Heart left ventricle (tissue), 13 donors: Measurements from ENCODE around the gene BICDL1.

ENCODE experiments used
- CTCF ChIP-seq, 12 donors: fragments of 200-600 bp; sonication (generic) in 4 of 12; IDR thresholded peaks; one replicate each; pipeline versions ENCODE4 v1.5.0 to v1.8.0; 2018 to 2022; ENCODE audit warnings: antibody characterized with exemption in 12 of 12, mild to moderate bottlenecking in 5 of 12
- POLR2A ChIP-seq, 2 donors: fragments of 450-650 bp; IDR thresholded peaks; one replicate each; pipeline ENCODE4 v1.6.1; 2017; ENCODE audit warnings: antibody characterized with exemption in 2 of 2, mild to moderate bottlenecking in 2 of 2, moderate library complexity in 2 of 2
- donor health status: ischemic (EF 13 %, LVEDD 7.1; RV severe dilation, severe dysfunction).
- donor health status: DM: no; HTN: yes; CAD: no.
- donor health status: DM: no; HTN: no; CAD: no.
- donor health status: ischemic (EF 25% LVEDD 6.9; RV normal size, moderate dysfunction).
- donor health status: ischemic (EF 25% LVEDD 5.7; RV mildly dilated, moderate dysfunction).
- donor health status: ischemic (EF 35%, LVEDD 5.7; RV mildly dilated, moderate dysfunction).
- donor health status: nonischemic (EF 11% LVEDD 7.7; RV severe dilation, severe dysfunction).
- donor health status: DM: yes; HTN: yes; CAD: no.
- donor health status: PGD.
- donor health status: ischemic (EF 29% LVEDD 5.4; RV normal size, mild dysfunction).
- donor health status: nonischemic (EF 23%, LVEDD 6.1; RV moderate dilation, normal function).

- TF ChIP-seq CTCF (IDR thresholded peaks at IDR 0.05): no peak
- no peak for TF ChIP-seq POLR2A (IDR thresholded peaks at IDR 0.05)
These were observed 89.8 kb downstream of the BICDL1 start for GRCh38 chr12:120078868-120079267.
